ENCODE results near the gene DERL3.

DERL3 gene

GRCh38 chr22:23828800-23829680 lies 9.8 kb downstream of the DERL3 start:
- no peak for DNase-seq

DNA sequence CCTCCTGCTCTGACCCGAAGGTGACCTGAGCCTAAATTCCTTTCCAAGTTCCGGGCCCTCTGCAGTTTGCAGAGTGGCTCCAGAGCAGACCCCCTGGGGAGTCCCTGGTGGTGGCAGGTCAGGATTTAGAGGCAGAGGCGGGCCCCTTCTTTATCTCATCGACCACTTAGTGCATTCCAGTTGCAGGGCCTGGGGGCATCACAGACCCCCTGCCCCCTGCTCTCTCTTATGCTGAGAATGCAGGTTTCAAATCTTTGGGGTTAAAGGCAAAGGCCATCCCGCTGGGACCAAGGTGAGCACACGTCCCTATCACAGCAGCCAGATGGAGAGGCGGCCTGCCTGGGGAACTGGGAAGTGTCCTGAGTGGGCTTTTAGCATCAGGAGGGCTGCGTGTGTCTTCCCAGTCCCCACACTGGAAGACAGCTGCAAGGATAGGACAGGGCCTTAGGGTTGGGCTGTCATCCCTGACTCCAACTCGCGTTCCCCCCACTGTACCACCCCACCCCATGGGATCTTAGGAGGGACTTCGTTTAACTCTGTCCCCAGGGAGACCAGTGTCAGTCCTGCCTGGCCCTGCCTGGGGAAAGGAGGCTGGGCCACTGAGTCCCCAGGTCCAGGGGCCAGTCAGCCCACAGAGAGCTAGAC lies 11.3 kb downstream of the DERL3 start:
- DNase-seq, result no peak

- no peak for DNase-seq
Measured at GRCh38 chr22:23826510-23827350, 12.1 kb downstream of the DERL3 start.

GRCh38 chr22:23825246-23825905 lies 13.4 kb downstream of the DERL3 start:
- no peak for DNase-seq

- no peak for DNase-seq
Measured at GRCh38 chr22:23824476-23825245, 14.1 kb downstream of the DERL3 start.

DNA sequence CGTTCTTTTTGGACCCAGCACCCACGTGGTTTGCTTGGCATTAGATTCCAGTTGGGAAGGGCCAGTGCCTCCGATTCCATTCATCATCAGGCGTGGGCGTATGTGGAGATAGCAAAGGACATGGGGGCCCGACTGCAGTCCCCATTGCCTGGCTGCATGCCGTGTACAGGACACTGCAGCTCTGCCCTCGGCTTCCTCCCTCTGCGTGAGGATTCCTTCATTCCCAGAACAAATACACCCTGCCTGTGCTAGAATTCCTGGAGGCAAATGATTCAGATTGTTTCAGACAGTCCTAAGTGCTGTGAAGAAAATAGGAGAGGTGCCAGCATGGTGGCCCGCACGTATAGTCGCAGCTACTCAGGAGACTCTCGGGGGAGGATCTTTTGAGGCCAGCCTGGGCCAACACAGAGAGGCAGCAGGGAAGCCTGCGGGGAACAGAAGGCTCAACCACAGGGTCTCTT lies 15.4 kb downstream of the DERL3 start:
- DNase-seq, result no peak

GRCh38 chr22:23822101-23822671 lies 16.6 kb downstream of the DERL3 start:
- DNase-seq, result no peak

- DNase-seq, result no peak
Measured at GRCh38 chr22:23820748-23821211, 18.0 kb downstream of the DERL3 start.

DNA sequence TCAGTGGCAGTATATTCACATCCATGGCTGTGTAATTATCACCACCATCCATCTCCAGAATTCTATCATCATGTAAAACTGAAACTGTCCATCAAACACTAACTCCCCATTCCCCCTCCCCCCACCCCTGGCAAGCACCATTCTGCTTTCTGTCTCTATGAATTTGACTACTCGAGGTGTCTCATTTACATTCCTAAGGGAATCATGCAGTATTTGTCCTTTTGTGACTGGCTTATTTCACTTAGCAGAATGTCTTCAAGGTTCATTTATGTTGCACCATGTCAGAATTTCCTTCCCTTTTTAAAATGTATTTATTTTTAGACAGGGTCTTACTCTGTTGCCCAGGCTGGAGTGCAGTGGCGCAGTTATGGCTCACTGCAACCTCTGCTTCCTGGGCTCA lies 20.3 kb downstream of the DERL3 start:
- DNase-seq, result no peak

- DNase-seq, result no peak
Measured at GRCh38 chr22:23817146-23817545, 21.7 kb downstream of the DERL3 start.

GRCh38 chr22:23816156-23816976 lies 22.4 kb downstream of the DERL3 start:
- DNase-seq, result no peak

DNA sequence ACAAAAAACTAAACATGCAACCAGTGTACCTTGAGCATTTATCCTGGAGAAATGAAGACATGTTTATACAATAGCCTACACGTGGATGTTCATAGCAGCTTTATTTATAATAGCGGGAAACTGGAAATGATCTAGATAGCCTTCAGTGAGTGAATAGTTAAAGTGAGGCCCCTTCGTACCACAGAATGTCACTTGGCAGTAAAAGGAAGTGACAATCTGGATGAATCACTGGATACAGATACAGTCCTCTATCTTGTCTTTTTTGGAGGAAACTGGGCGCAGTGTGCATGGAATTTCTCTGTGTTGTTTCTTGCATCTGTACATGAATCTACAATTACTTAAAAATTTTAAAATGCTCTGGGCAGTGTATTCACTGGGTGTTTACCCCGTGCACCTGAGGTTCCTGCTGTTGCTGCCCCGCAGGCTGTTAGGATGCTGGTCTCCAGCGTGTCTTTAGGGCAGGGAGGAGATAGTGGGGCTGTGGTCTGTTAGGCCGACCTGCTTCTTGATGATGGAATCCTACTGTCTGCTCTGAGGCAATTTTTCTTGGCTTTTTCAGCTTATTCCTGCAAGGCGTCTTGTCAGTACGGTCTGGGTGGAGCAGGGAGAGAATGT lies 23.2 kb downstream of the DERL3 start:
- DNase-seq, result no peak

DNA sequence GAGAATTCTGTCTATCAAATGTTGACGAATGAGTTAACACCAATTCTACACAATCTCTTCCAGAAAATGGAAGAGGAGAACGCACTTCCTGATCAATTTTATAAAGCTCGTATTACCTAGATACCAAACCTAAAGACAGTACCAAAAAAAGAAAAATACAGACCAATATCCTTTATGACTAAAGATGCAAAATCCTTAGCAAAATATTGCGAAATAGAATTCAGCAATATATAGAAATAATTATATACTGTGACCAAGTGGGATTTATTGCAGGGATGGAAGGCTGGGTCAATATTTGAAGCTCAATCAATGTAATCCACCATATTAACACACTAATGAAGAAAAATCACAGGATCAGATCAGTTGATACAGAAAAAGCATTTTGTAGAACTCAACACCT lies 26.4 kb downstream of the DERL3 start:
- no peak for DNase-seq

DNA sequence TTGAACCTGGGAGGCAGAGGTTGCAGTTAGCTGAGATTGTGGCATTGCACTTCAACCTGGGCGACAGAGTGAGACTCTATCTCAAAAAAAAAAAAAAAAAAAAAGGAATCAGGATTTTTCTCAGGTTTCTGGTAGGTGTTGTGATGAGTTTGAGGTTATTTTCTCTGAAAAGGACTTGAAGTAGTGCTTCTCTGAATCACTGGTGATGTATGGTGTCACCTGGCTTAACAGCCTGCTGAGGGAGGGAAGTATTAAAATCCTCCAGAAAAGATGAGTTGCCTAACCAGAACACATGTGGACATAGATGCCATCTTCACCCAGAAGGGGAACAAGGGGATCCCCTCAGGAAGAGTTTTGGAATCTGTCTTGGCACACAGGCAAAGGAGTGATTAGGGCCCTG lies 32.0 kb downstream of the DERL3 start:
- DNase-seq, result no peak

GRCh38 chr22:23804781-23805291 lies 34.0 kb downstream of the DERL3 start:
- no peak for DNase-seq

GRCh38 chr22:23803001-23803819 lies 35.6 kb downstream of the DERL3 start:
- DNase-seq, result no peak

DNA sequence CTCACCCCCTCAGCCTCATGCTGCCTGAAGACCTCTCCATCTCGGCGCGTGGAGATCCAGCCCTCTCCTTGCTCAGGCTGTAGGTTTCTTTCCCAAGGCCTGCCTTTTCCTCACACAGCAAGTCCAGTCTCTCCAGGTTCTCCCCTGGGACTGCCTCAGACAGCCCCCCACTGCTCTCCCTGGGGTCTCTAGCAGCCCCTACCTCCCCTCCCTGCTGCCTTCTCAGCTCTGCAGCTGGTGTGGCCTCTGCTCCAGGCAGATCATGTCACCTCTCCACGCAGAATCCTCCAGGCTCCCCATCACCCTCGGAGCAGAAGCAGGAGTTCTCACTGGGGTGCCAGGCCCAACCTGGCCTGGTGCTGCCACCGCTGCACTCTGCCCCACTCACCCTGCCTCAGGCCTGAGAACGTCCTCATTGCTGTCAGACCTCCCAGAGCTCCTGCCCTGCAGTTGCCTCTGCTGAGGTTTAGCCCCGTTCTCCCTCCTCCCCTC lies 36.9 kb downstream of the DERL3 start:
- no peak for DNase-seq

DNA sequence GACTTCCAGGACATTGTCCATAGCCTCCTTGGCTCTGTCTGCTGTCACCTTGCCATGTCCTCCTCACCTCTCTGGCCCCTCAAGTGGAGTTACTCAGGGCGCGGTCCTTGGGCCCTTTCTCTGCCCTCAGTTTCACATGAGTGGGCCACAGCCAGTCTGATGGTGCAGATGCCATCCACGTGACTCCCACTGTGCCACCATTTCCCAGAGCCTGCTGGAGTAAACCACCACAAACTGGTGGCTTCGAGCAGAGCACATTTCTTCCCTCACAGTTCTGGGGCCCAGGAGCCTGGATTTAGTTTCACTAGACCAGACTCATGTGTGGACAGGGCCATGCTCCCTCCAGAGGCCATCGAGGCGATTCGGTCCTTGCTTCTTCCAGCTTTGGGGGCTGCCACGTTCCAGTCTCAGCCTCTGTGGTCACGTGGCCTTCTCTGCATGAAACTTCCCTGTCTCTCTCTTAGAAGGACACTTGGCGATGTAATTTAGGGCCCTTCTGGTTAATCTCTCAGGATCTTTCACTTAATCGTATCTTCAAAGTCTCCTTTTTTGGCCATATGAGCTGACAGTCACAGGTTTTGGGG lies 37.5 kb downstream of the DERL3 start:
- DNase-seq, result no peak
